IPS-11a (cell line): ENCODE measurements around the gene GMCL2.
"Not testable (repeated sequence)": the region's sequence is repeated elsewhere in the genome, so short reads cannot be mapped to it uniquely, and the experiment has no call there.

Experiments
- H3K4me3 ChIP-seq: one replicate; pipeline ENCODE4 v1.5.1; 2013; ENCODE audit warnings: low read depth, low read length, control low read depth

The GMCL2 gene, protein sequence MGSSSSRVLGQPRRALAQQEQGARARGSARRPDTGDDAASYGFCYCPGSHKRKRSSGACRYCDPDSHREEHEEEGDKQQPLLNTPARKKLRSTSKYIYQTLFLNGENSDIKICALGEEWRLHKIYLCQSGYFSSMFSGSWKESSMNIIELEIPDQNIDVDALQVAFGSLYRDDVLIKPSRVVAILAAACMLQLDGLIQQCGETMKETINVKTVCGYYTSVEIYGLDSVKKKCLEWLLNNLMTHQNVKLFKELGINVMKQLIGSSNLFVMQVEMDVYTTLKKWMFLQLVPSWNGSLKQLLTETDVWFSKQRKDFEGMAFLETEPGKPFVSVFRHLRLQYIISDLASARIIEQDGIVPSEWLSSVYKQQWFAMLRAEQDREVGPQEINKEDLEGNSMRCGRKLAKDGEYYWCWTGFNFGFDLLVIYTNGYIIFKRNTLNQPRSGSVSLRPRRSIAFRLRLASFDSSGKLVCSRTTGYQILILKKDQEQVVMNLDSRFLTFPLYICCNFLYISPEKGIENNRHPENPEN

DNA sequence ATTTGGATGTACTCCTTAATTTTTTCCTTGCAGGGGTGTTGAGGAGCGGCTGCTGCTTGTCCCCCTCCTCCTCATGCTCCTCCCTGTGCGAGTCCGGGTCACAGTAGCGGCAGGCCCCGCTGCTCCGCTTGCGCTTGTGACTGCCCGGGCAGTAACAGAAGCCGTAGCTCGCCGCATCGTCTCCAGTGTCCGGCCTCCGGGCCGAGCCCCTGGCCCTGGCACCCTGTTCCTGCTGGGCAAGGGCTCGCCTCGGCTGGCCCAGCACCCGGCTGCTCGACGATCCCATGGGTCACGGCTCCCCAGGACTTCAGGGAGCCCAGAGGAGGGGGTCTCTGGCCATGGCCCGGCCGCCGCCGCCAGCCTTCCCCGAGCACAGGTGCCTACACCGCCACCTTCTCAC is at the start of gene GMCL2:
GMCL2 (minus strand) TSS at position 358 of the 400 bp plus-strand sequence; CDS start at position 286, 72 bp downstream.
- H3K4me3 ChIP-seq, result no peak within 1 kb of the TSS

DNA sequence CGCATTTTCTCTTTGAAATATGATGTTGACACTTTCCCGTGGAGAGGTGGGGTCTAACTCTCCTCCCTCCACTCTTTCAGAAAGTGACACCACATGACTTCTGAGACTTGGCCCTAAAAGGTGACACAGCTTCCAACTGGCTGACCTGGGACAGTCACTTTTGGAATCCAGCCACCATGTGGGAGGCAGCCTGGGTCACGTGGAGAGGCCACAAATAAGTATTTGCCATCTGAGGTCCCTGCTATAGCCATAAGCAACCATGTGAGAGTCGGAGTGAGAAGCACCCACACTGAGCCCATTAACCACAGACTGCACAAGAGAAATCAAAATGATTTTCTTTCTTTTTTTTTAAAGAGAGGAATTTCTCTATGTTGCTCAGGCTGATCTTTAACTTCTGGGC is 49.5 kb upstream of the GMCL2 start:
- no peak overlapping the region for H3K4me3 ChIP-seq

DNA sequence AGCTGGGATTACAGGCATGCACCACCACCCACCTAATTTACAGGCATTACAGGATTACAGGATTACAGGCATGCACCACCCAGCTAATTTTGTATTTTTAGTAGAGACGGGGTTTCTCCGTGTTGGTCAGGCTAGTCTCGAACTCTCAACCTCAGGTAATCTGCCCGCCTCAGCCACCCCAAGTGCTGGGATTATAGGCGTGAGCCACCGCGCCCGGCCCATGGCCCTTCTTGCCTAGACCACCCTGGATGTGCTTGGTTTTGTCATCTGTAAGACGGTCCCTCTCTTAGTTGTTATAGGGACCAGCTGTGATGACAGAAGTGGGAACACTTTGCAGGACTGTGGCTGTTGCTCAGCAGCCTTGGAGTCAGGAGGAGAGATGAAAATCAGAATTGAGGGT is 49.0 kb upstream of the GMCL2 start:
- no peak overlapping the region for H3K4me3 ChIP-seq

DNA sequence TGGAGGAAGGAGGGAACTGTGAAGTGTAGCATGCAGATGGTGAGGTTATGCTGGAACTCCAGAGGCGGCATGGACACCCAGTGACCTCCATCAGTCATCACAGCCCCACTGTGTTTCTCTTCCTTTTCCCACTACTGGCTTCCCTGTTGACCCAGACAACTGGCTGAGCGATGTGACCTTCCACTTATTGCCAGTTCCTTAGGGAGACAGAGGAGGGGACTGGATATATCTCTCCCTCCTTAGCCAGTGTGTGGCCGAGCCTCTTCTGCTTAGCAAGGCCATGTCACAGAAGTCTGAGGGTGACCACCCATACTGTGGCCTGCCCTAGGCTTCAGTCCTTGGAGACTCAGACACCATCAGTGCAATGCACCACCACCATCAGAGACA is 48.4 kb upstream of the GMCL2 start:
- H3K4me3 ChIP-seq, result no peak overlapping the region

DNA sequence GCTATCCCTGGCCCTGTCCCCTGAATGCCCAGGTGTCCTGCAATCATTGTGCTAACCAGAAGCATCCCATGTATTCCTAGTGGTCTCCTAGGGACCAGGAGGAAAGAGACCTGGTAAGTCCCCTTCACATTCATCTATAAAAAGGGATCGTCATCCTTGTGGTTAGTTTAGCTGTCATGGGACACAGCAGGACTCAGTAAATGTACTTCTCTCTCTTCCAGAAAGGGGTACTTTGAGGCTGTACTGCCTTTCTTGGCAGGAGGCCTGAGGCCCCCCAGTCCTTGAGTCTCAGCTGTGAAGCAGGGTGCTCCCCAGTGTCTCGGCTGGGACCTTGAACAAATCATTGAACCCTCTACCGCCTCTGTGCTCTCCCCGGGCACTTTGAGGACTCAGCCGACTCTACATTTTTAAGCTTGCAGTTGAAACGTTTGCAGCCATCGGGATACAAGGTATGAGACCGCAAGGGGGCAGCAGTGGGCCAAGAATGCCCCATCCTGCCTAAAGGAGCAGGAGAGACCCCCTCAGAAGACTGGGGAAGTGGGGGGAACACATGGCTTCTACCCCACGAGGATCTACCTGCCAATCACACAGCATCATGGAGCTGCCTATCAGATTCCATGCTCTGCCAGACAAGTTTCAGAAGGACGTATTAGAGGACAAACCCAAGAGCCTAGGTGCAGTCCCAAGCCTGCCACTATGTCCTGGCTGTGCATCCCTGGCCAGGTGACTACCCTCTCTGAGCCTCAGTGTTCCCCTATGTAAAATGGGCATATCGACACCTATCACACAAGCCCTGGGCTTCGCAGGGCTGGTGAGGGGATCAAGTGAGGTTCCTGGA is 47.8 kb upstream of the GMCL2 start:
- H3K4me3 ChIP-seq, result no peak overlapping the region

DNA sequence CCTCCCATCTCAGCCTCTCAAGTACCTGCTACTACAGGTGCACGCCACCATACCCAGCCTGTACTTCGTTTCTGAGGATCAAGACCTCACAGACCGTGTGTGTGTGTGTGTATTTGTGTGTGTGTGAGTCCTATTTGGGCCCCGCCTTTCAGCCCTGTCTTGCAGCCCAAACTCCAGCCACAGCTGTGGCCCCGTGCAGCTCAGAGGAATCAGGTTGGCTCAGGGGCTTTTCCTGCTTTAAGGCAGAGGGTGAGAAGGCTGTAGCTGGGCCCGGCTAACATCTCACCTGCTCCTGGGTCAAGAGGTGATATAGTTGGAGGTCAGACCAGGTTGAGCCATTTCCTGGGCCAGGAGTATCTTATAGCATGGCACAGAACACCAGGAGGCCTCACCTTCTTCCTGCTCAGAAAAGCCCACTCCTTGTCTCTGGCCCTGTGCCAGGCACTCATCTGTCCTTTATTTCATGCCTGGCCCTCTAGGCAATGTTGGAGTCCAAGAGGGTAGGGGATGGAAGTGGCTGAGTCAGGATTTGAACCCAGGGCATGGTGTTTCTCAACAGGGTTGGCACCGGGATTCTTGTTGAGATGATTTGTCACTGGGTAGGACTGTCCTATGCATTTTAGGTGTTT is 47.1 kb upstream of the GMCL2 start:
- H3K4me3 ChIP-seq, result no peak overlapping the region

DNA sequence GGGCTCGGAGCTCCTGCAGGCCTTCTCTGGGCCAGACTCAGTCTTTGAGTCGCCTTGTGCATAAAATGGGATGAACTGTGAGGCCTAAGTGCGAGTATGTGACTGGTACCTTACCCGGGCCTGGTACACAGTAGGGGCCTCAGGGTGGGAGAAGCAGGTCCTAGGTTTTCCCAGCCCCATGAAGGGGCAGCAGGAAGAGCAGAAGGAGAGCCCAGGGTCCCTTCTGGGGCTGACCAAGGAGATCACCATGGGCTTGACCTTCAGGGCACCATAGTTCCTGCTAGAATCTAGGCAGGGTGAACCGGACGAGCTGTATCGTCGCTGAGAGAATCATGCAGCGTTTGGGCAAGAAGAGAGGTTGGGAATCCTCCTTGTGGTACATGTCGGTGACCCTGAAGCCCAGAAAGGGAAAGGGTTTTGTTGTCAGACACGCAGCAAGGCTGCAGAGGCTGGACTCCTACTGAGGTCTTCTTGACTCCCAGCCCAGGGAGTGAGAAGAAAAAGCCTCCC is 45.8 kb upstream of the GMCL2 start:
- peak overlapping the region; percentile 62 for H3K4me3 ChIP-seq

DNA sequence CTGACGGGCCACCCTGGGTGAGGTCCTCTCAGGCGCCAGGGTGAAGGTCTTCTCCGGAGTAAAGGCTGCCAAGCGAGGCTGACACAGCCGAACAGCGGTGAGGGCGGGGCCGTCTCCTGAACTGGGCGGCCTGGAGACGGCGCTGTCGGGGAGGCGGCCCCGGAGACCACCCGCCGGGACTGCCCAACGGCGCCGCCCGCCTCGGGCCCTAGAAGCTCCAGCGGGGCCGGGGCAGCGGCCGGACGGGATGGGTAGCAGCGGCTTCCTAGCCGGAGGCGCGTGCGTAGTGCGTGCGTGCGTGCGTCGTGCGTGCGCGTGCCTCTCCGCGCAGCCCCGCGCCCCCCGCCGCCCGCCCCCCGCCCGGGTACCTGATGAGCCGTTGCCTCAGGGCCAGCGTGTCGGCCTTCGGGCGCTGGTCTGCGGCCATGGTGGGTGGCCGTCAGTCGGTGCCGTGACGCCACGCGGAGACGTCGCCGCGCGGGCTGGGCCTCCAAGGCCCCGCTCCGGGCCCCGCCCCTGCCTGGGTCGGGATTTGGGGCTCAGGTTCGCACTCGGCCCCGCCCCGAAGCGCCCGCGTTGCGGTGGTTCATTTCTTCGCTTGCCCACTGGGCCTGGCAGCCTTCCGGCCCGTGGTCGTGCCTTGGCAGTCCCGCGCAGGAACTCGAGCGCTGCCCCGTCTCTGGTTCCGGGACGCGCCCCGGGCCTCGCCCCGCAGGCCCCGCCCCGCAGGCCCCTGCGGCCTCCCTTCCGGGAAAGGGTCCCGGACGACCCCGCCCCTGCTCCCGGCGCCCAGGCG is 45.2 kb upstream of the GMCL2 start, which contains the start of gene PHYKPL:
PHYKPL (minus strand) TSS at position 679 of the 796 bp plus-strand sequence; CDS start at position 427, 252 bp downstream.
- H3K4me3 ChIP-seq, result peak within 1 kb of the TSS; percentile 62

DNA sequence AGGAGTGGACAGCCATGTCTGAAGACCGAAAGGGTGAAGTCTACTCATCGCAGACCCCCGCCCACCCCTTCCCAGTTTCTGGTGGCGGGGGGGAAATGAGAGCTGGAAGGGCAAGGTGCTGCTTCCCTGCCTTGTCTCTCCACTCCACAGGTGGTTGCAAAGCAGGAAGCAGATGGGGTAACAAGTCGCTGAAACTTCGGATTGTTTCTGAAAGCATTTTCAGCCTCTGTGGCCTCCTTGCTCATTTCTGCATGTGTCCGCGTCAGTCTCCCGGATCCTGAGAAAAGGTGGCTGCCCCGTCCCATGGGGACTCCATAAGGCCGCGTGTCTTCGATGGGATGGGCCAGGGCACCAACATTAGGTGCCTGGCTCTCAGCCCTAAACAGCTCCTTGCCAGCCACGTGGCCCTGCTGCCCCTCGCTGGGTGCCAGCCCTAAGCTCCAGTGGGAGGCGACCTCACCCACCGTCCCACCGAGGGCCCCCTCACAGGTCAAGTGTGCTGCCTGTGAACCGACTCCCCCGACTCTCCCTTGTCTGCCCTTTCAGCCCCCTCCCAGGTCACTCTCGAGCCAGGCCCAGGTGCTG is 44.5 kb upstream of the GMCL2 start:
- H3K4me3 ChIP-seq, result peak overlapping the region; percentile 62

DNA sequence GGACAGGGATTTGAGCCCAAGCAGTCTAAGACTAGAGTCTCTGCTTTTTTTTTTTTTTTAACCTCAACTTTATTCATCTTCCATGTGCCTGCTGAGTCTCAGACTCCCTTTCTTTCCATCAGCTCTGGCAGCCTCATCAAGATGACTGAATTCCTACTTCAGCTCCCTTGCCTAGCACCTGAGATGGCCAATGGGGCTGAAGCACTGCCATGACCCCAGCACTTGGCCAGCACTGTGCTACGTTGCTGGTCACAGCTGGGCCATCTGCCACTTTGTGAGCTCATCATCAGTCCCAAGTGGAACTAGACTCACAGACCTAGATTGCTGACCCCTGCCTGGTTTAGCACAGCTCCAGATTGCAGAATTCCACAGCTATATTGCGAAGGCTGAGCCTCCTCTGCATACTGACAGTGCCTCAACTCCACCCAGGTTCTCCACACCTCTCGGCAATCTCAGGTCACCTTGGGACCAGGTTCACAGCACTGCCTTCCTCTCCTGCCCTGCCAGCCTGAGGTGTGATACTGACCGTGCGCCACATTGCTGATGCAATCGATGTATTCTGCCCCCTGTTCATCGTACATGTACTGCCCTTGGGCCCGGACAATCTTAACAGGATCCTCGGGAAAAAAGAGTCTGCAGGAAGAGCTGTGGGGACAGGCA is 43.8 kb upstream of the GMCL2 start:
- no peak overlapping the region for H3K4me3 ChIP-seq

DNA sequence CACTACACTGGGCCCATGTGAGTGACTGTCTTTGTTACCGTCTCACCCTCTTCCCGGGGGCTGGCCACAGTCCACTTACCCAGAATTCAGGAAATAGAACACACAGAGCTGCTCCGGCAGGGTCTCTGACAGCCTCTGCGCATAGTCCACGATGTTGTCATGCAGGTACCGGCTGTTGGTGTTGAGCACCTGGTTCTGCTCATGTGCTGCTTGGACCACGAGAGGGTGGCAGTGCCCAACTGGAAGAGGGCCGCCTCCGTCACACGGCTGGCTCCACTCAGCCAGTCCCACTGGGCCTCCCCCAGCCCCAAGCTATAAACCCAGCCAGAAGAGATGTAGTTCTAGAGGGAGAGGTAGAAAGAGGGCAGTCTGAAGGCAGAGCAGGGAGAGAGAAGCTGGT is 42.7 kb upstream of the GMCL2 start:
- H3K4me3 ChIP-seq, result no peak overlapping the region

DNA sequence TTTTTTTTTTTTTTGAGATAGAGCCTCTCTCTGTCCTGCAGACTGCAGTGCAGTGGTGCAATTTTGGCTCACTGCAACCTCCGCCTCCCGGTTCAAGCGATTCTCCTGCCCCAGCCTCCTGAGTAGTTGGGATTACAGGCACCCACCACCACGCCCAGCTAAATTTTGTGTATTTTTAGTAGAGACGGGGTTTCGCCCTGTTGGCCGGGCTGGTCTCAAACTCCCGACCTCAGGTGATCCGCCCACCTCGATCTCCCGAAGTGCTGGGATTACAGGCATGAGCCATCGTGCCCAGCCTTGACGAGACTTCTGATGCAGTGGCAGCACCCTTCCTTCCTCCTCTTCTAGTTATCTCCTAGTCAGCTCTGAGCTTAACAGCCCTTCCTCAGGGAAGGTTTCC is 41.9 kb upstream of the GMCL2 start:
- not testable (repeated sequence) for H3K4me3 ChIP-seq

DNA sequence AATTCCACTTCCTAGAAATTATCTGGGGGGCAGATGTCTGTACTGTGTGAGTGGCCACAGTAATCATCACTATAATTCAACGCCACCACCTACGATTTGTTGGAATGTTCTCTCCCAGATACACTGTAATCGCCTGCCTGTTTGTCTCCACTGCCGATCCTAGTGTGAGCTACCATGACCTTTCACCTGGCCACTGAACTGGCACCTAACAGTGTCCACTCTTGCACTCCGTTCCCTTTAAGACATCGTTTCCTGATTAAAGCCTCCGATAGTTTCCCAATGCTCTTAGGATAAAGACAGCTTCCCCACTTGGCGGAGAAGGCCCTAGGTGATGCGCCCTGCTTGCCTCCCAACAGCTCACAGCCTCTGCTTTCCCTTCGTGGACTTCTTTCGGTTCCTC is 41.4 kb upstream of the GMCL2 start:
- H3K4me3 ChIP-seq, result no peak overlapping the region

DNA sequence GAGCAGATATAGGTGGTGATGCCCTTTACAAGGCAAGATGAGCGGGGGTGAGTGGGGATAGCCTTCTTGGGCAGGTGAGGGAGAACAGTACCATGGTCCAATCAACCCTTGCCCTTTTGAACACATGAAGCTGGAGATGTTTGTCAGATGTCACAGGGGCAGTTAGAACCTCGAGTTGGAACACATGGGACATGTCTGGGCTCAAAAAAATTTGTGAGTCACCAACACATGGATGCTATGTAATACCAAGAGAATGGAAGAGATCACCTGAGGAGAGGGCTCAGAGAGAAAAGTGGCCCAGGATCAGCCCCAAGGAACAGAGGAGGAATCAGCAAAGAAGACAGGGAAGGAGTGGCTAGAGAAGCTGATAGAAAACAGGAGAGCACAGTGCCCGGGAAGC is 40.8 kb upstream of the GMCL2 start:
- H3K4me3 ChIP-seq, result no peak overlapping the region

DNA sequence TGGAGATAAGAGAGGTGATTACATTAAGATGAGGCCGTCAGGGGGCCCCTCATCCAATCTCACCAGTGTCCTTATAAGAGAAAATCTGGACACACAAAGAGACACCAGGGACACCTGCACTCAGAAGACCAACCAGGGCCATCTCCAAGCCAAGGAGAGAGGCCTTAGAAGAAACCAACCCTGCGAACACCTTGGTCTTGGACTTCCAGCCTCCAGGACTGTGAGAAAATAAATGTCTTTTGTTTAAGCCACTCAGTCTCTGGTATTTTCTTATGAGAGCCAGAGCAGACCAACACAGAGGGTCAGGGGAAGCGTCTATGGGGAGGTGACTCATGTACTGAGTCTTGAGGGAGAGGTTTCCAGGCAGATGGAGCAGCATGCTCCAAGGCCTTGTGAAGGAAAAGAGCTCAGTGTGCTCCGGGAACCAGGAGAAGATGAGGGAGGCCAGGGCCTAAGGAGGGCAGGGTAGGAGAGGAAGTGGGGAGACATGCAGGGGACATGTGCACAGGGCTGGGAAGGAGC is 40.0 kb upstream of the GMCL2 start:
- no peak overlapping the region for H3K4me3 ChIP-seq

DNA sequence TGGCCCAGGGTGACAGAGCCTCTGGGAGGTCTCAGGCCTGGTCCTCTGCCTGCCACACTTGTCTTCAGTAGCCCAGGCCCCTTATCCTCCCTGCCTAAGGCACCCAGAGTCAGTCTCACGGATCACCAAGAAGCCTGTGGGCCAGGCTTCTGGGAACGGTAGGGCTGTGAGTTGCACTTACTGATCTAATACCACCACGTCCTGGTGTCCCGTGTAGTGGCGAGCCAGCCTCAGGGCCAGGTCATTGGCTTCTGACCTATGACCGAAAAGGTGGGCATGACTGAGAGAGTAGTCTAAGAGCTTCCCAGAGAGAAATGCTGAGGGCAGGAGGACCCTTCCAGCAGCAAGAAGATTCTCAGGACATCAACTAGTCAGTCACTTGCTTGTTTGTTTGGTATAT is 38.0 kb upstream of the GMCL2 start:
- no peak overlapping the region for H3K4me3 ChIP-seq

DNA sequence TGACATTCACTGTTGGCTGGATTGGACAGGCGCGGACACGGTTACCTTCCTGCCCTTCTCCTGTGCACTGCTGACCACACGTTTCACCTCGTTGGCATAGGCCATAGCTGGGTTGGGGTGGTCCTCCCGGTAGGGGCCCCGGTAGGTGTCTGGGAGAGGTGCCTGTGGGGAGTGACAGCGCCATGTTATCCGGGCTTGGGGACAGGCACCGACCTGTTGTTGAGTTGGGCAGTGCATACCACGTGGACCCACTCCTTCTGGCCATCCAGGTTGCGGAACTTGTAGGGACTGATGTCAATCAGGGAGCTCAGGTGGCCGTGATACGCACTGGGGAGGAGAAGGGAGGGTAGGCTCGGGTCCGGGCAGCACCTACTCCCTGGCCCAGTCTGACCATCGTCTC is 37.2 kb upstream of the GMCL2 start:
- H3K4me3 ChIP-seq, result no peak overlapping the region

DNA sequence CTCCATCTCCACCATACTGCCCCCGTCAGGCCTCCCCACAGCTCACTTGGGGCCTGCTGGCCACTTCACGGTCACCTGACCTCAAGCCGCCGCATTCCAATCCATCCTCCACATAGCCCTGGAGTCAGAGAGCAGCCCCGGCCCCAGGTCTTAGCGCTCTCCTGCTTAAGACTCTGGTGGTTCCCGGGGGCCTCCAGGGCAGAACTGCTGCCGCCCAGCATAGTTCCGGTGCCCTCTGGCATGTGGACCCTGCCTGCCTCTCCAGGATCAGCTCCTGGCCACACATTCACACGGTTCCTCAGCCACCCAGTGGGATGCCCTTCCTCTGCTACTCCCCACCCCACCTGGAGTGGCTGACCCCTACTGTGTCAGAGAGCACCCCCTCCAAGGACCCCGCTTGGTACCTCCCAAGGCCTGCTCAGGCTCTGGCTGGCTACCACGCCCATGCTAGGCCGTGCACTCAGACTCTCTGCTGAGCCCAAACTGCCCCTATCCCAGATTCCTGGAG is 36.7 kb upstream of the GMCL2 start:
- H3K4me3 ChIP-seq, result no peak overlapping the region

DNA sequence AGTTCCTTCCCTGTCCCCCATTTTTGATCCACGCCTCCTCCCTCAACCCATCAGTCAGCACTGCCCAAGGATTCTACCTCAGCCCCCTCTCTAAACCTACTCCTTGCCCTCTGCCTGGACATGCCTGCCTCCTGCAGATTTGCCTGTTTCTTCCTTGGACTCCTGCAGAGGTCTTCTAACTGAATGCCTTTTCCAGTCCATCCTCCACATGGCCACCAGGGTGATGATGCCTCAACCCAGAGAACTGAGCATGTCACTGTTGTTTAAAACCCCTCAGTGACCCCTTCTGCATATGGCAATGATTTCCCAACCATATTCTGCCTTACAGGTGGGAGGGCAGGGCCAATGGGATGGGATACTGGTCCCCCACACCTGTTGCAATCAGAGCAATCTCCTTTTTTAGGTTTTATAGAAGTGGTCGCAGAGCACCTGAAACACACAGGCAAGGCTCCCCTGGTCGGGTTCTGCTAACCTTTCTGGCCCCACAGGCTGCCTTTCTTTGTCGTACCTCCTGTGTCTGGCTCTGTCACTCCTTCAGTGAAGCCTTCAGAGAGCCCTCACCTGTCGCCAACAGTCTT is 36.1 kb upstream of the GMCL2 start:
- no peak overlapping the region for H3K4me3 ChIP-seq
